Peyer's patch (tissue), 4 donors: ENCODE results near the gene AK5.

ENCODE experiments used
- POLR2A ChIP-seq, 2 donors: fragments of 450-650 bp; IDR thresholded peaks; one replicate each; pipeline ENCODE4 v1.5.1; 2017; ENCODE audit warnings: antibody characterized with exemption in 2 of 2, mild to moderate bottlenecking in 2 of 2, moderate library complexity in 2 of 2
- TF ChIP-seq, protein P1 (sequence below), 6 experiments: fragments of 450-650 bp in 4 of 6; fragments of 200-600 bp in 2 of 6; sonication (generic) in 1 of 6; IDR thresholded peaks; one replicate each; pipeline ENCODE4 v1.5.1; 2017 to 2019; ENCODE audit warnings: antibody characterized with exemption in 6 of 6, mild to moderate bottlenecking in 3 of 6, moderate library complexity in 1 of 6

GRCh38 chr1:77506771-77507170 lies 225.0 kb downstream of the AK5 start:
- TF ChIP-seq, protein P1, sequence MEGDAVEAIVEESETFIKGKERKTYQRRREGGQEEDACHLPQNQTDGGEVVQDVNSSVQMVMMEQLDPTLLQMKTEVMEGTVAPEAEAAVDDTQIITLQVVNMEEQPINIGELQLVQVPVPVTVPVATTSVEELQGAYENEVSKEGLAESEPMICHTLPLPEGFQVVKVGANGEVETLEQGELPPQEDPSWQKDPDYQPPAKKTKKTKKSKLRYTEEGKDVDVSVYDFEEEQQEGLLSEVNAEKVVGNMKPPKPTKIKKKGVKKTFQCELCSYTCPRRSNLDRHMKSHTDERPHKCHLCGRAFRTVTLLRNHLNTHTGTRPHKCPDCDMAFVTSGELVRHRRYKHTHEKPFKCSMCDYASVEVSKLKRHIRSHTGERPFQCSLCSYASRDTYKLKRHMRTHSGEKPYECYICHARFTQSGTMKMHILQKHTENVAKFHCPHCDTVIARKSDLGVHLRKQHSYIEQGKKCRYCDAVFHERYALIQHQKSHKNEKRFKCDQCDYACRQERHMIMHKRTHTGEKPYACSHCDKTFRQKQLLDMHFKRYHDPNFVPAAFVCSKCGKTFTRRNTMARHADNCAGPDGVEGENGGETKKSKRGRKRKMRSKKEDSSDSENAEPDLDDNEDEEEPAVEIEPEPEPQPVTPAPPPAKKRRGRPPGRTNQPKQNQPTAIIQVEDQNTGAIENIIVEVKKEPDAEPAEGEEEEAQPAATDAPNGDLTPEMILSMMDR (IDR thresholded peaks at IDR 0.05) = no peak
- no peak for TF ChIP-seq POLR2A (IDR thresholded peaks at IDR 0.05)
